Measurements from ENCODE around the gene MORC4.

MORC4 gene

GRCh38 chrX:106999002-106999975 lies 723 bp downstream of the MORC4 start:
- in situ Hi-C loops (cut with MboI; ENCODE audit: low sequenced_read_pairs, unreplicated experiment), result no loop called here
- TF ChIP-seq CTCF (IDR thresholded peaks at IDR 0.05; ENCODE audit: borderline replicate concordance, control extremely low read depth, extremely low read depth, insufficient read depth, missing control alignments), result peak; percentile 26
- peak; percentile 30 for DNase-seq (ENCODE audit: low spot score)

- in situ Hi-C loops (cut with MboI; ENCODE audit: low sequenced_read_pairs, unreplicated experiment), result no loop called here
- DNase-seq (ENCODE audit: low spot score), result no peak
- TF ChIP-seq CTCF (IDR thresholded peaks at IDR 0.05; ENCODE audit: borderline replicate concordance, control extremely low read depth, extremely low read depth, insufficient read depth, missing control alignments), result no peak
Measured at GRCh38 chrX:106997611-106998010, 2.4 kb downstream of the MORC4 start.

- no peak for TF ChIP-seq CTCF (IDR thresholded peaks at IDR 0.05; ENCODE audit: borderline replicate concordance, control extremely low read depth, extremely low read depth, insufficient read depth, missing control alignments)
- in situ Hi-C loops (cut with MboI; ENCODE audit: low sequenced_read_pairs, unreplicated experiment), result no loop called here
- DNase-seq (ENCODE audit: low spot score), result no peak
Measured at GRCh38 chrX:106995678-106996077, 4.3 kb downstream of the MORC4 start.

- in situ Hi-C loops (cut with MboI; ENCODE audit: low sequenced_read_pairs, unreplicated experiment), result no loop called here
- no peak for DNase-seq (ENCODE audit: low spot score)
- TF ChIP-seq CTCF (IDR thresholded peaks at IDR 0.05; ENCODE audit: borderline replicate concordance, control extremely low read depth, extremely low read depth, insufficient read depth, missing control alignments), result no peak
Measured at GRCh38 chrX:106987488-106987887, 12.5 kb downstream of the MORC4 start.

GRCh38 chrX:106980952-106981626 lies 18.9 kb downstream of the MORC4 start:
- no peak for TF ChIP-seq CTCF (IDR thresholded peaks at IDR 0.05; ENCODE audit: borderline replicate concordance, control extremely low read depth, extremely low read depth, insufficient read depth, missing control alignments)
- in situ Hi-C loops (cut with MboI; ENCODE audit: low sequenced_read_pairs, unreplicated experiment), result no loop called here
- no peak for DNase-seq (ENCODE audit: low spot score)

GRCh38 chrX:106976416-106976815 lies 23.6 kb downstream of the MORC4 start:
- no peak for DNase-seq (ENCODE audit: low spot score)
- no peak for TF ChIP-seq CTCF (IDR thresholded peaks at IDR 0.05; ENCODE audit: borderline replicate concordance, control extremely low read depth, extremely low read depth, insufficient read depth, missing control alignments)
- in situ Hi-C loops (cut with MboI; ENCODE audit: low sequenced_read_pairs, unreplicated experiment), result no loop called here

Measured in GM13976 (cell line).